ENCODE results near the gene SKOR1.

The SKOR1 gene

GRCh38 chr15:67824976-67825880 is at the start of gene SKOR1:
Gene SKOR1 (plus strand): TSS chr15:67825509. CDS start chr15:67825603, 94 bp downstream.
- DNase-seq (ENCODE audit: low read depth in 3 of 3): no peak

GRCh38 chr15:67775998-67776397 is 49.3 kb upstream of the SKOR1 start:
- DNase-seq (ENCODE audit: low read depth in 3 of 3): no peak

GRCh38 chr15:67776600-67776999 is 48.7 kb upstream of the SKOR1 start:
- no peak for DNase-seq (ENCODE audit: low read depth in 3 of 3)

GRCh38 chr15:67777071-67777470 is 48.2 kb upstream of the SKOR1 start:
- DNase-seq (ENCODE audit: low read depth in 3 of 3): no peak

GRCh38 chr15:67777773-67778172 is 47.5 kb upstream of the SKOR1 start:
- DNase-seq (ENCODE audit: low read depth in 3 of 3): no peak

GRCh38 chr15:67778968-67779548 is 46.3 kb upstream of the SKOR1 start:
- DNase-seq (ENCODE audit: low read depth in 3 of 3): no peak

- DNase-seq (ENCODE audit: low read depth in 3 of 3): no peak
Observed at GRCh38 chr15:67779549-67780111, 45.7 kb upstream of the SKOR1 start.

GRCh38 chr15:67781061-67781460 is 44.2 kb upstream of the SKOR1 start:
- no peak for DNase-seq (ENCODE audit: low read depth in 3 of 3)

- no peak for DNase-seq (ENCODE audit: low read depth in 3 of 3)
Observed at GRCh38 chr15:67781907-67782690, 43.2 kb upstream of the SKOR1 start.

- DNase-seq (ENCODE audit: low read depth in 3 of 3): no peak
Observed at GRCh38 chr15:67782691-67782991, 42.7 kb upstream of the SKOR1 start.

GRCh38 chr15:67783303-67783702 is 42.0 kb upstream of the SKOR1 start:
- DNase-seq (ENCODE audit: low read depth in 3 of 3): peak in 1 of 3 experiments; percentile 17

- no peak for DNase-seq (ENCODE audit: low read depth in 3 of 3)
Observed at GRCh38 chr15:67784090-67784781, 41.1 kb upstream of the SKOR1 start.

- DNase-seq (ENCODE audit: low read depth in 3 of 3): no peak
Observed at GRCh38 chr15:67784856-67785430, 40.4 kb upstream of the SKOR1 start.

GRCh38 chr15:67785431-67785830 is 39.9 kb upstream of the SKOR1 start:
- no peak for DNase-seq (ENCODE audit: low read depth in 3 of 3)

- no peak for DNase-seq (ENCODE audit: low read depth in 3 of 3)
Observed at GRCh38 chr15:67786646-67787045, 38.7 kb upstream of the SKOR1 start.

GRCh38 chr15:67788986-67789385 is 36.3 kb upstream of the SKOR1 start:
- DNase-seq (ENCODE audit: low read depth in 3 of 3): no peak

- DNase-seq (ENCODE audit: low read depth in 3 of 3): no peak
Observed at GRCh38 chr15:67790610-67791319, 34.5 kb upstream of the SKOR1 start.

GRCh38 chr15:67792250-67792942 is 32.9 kb upstream of the SKOR1 start:
- no peak for DNase-seq (ENCODE audit: low read depth in 3 of 3)

GRCh38 chr15:67794832-67795574 is 30.3 kb upstream of the SKOR1 start:
- peak in 1 of 3 experiments; percentile 13 for DNase-seq (ENCODE audit: low read depth in 3 of 3)
